DOHH2 (cell line): Measurements from ENCODE around the gene GMPPA.

Experiments used
- H3F3A ChIP-seq: fragments of 200-600 bp; sonication (generic), shearing (Covaris generic); 2 replicates; pipeline ENCODE4 v1.6.0; 2016; ENCODE audit warnings: antibody characterized with exemption, mild to moderate bottlenecking; ENCODE audit not compliant: control insufficient read depth, insufficient read depth
- H3K27ac ChIP-seq: fragments of 200-600 bp; sonication (generic); 2 replicates; pipeline ENCODE4 v1.5.1; 2014; ENCODE audit warnings: low read depth, mild to moderate bottlenecking, low read length, moderate library complexity
- H3K27me3 ChIP-seq: fragments of 200-600 bp; sonication (generic); 2 replicates; pipeline ENCODE4 v1.6.1; 2014; ENCODE audit warnings: mild to moderate bottlenecking, low read length, mixed read lengths; ENCODE audit not compliant: control insufficient read depth
- H3K36me3 ChIP-seq: fragments of 200-600 bp; sonication (generic); 2 replicates; pipeline ENCODE4 v1.6.1; 2014; ENCODE audit warnings: mild to moderate bottlenecking, low read length, moderate library complexity, mixed read lengths; ENCODE audit not compliant: control insufficient read depth
- H3K4me1 ChIP-seq: fragments of 200-600 bp; sonication (generic); 2 replicates; pipeline ENCODE4 v1.6.1; 2014; ENCODE audit warnings: mild to moderate bottlenecking, low read length, mixed read lengths; ENCODE audit not compliant: control insufficient read depth
- H3K4me2 ChIP-seq: fragments of 200-600 bp; sonication (generic); 2 replicates; pipeline ENCODE4 v1.6.0; 2014; ENCODE audit warnings: mild to moderate bottlenecking, low read length, moderate library complexity
- H3K4me3 ChIP-seq: fragments of 200-600 bp; sonication (generic); 2 replicates; pipeline ENCODE4 v1.5.1; 2014; ENCODE audit warnings: mild to moderate bottlenecking, low read length, mixed read lengths
- H3K79me2 ChIP-seq: fragments of 200-600 bp; sonication (generic); 2 replicates; pipeline ENCODE4 v1.6.1; 2014; ENCODE audit warnings: mild to moderate bottlenecking, low read length, mixed read lengths; ENCODE audit not compliant: control insufficient read depth
- H3K9me2 ChIP-seq: fragments of 200-600 bp; sonication (generic); replicated peaks from 2 replicates; pipeline ENCODE4 v1.6.1; 2014; ENCODE audit warnings: mild to moderate bottlenecking, low read length, mixed read lengths; ENCODE audit not compliant: control insufficient read depth
- H3K9me3 ChIP-seq: fragments of 200-600 bp; sonication (generic); 2 replicates; pipeline ENCODE4 v1.6.1; 2014; ENCODE audit warnings: antibody characterized with exemption, low read length, mixed read lengths; ENCODE audit not compliant: control insufficient read depth, insufficient read depth
- H4K20me1 ChIP-seq: fragments of 200-600 bp; sonication (generic); 2 replicates; pipeline ENCODE4 v1.6.0; 2014; ENCODE audit warnings: low read depth, mild to moderate bottlenecking, antibody characterized with exemption, low read length, moderate library complexity; ENCODE audit not compliant: control insufficient read depth, insufficient read depth
- EZH2phosphoT487 ChIP-seq: fragments of 200-600 bp; sonication (generic); IDR thresholded peaks from 2 replicates; pipeline ENCODE4 v1.6.1; 2017; ENCODE audit warnings: borderline replicate concordance, mild to moderate bottlenecking, antibody characterized with exemption, low read length, moderate library complexity, mixed read lengths
- TF ChIP-seq, protein P1 (sequence below): fragments of 200-600 bp; sonication (generic); IDR thresholded peaks from one replicate; pipeline ENCODE4 v1.5.1; 2014; ENCODE audit warnings: antibody characterized with exemption, mild to moderate bottlenecking, low read depth, low read length; ENCODE audit not compliant: poor library complexity, severe bottlenecking

GMPPA gene

DNA sequence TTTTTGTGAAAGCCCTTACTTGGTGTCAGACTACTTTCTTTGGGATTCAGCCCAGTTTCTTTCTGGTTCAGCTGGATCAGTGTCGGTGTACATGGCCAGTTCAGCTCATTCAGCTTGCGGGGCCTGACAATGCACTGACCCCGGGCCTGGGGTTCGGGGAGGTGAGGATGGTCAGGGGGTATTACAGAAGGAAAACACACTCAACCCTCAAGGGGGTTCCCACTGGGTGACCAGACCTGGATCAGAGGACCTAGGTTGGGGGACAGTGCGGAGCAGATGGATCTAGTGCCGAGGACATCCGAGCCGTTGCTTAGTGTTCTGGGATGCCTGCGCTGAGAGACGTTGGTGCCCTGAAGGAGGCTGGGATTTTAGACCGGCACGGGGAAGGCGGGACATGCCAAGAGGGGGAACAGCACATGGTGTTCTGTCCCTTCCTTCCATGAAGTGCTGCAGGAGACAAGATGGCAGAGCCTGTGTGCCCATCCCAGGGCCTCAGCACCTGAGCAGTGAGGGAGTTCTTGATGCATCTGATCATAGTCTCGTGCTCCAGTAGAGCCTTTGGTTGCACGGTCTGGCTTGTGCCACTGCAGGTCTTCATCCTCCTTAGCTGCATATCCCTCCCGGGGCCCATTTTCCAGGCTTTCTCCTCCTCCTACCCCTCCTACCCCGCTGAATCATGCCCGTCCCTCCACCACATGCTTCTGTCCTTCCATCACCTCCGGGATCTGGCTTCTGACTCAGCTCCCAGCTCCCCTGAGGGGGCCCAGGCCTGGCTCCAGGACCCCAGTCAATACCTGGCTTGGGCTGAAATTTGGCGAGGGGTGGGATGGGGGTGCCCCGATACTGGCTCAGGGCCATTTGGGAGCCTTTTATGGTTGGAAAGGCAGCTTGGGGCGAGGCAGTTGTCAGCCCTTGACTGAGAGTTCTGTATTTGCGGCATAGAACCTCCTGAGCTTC lies 46.1 kb upstream of the GMPPA start:
- H3K27me3 ChIP-seq: peaks cover 12% of the 10 kb centered on the region
- H3F3A ChIP-seq: no peaks in the 10 kb centered on the region
- no peaks in the 10 kb centered on the region for H3K79me2 ChIP-seq
- no peak overlapping the region for H3K27ac ChIP-seq
- H4K20me1 ChIP-seq: no peaks in the 10 kb centered on the region
- TF ChIP-seq, protein P1, sequence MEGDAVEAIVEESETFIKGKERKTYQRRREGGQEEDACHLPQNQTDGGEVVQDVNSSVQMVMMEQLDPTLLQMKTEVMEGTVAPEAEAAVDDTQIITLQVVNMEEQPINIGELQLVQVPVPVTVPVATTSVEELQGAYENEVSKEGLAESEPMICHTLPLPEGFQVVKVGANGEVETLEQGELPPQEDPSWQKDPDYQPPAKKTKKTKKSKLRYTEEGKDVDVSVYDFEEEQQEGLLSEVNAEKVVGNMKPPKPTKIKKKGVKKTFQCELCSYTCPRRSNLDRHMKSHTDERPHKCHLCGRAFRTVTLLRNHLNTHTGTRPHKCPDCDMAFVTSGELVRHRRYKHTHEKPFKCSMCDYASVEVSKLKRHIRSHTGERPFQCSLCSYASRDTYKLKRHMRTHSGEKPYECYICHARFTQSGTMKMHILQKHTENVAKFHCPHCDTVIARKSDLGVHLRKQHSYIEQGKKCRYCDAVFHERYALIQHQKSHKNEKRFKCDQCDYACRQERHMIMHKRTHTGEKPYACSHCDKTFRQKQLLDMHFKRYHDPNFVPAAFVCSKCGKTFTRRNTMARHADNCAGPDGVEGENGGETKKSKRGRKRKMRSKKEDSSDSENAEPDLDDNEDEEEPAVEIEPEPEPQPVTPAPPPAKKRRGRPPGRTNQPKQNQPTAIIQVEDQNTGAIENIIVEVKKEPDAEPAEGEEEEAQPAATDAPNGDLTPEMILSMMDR: no peak
- TF ChIP-seq EZH2phosphoT487: no peak
- H3K9me3 ChIP-seq: no peaks in the 10 kb centered on the region
- no peak overlapping the region for H3K4me3 ChIP-seq
- H3K4me2 ChIP-seq: no peak overlapping the region
- H3K36me3 ChIP-seq: no peaks in the 10 kb centered on the region
- no peaks in the 10 kb centered on the region for H3K9me2 ChIP-seq
- no peaks in the 10 kb centered on the region for H3K4me1 ChIP-seq

DNA sequence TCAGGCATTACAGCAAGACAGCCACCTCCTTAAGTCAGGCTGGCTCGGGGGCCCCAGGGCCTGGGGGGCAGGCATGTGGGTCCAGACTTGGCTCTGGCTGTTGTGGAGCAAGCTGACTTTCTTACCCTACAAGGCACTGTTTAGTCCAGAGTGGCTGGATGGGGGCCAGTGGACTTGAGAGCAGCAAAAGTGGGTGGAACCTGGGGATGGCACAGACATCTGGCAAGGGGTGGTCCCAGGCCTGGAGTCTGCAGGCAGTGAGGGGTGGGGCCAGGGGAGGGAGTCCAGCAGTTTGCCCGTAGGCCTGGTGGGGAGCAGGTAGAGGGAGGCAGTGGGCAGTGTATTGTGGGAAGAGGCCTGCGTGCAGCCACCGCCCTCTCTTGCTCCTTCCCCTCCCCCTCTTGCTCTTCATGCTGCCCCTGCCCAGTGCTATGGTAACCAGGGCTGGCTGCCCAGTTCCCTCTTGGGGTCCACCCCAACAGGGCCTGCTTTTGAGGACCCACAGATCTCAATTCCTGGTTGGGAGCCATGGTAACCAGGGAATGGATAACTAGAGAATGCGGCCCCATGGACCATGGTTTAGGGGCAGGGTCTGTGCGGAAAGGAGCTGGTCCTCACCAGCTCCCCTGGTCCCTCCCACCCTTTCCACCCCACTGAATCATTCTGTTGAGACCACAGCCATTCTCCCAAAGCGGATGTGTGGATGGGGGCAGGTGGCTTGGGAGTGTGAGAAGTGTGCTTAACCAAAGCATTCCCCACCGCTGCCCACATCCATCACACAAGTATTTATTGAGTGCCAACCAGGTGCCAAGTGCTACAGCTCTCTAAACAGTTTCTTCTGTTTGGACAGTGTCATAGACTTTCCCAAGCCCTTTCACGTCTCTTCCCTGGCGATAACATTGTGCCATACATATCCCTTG lies 44.8 kb upstream of the GMPPA start:
- H4K20me1 ChIP-seq: no peaks in the 10 kb centered on the region
- no peaks in the 10 kb centered on the region for H3K9me3 ChIP-seq
- TF ChIP-seq, protein P1: no peak
- TF ChIP-seq EZH2phosphoT487: no peak
- H3K27ac ChIP-seq: no peak overlapping the region
- no peaks in the 10 kb centered on the region for H3K79me2 ChIP-seq
- no peak overlapping the region for H3K4me2 ChIP-seq
- no peaks in the 10 kb centered on the region for H3K36me3 ChIP-seq
- peaks cover 12% of the 10 kb centered on the region for H3K27me3 ChIP-seq
- H3K4me1 ChIP-seq: no peaks in the 10 kb centered on the region
- no peaks in the 10 kb centered on the region for H3K9me2 ChIP-seq
- no peaks in the 10 kb centered on the region for H3F3A ChIP-seq
- no peak overlapping the region for H3K4me3 ChIP-seq

DNA sequence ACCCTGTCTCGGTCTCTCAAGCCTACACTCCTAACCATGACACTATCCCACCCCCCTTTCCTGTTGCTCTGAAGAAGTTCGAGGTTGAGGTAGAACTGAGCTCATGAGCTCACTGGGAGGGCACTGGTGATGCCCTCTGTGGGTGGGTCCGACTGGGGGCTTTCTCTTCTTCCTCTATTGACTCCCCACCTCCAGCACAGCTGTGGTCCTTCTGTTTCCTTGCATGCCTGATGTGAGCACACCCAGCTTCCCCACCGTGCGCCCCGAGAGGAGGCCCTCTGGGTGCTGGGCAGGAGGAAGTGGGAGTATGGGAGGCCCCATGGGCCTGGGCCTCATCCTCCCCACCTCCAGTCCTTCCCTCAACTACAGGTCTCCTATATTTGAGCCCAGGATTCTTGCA lies 43.1 kb upstream of the GMPPA start:
- H3F3A ChIP-seq: no peaks in the 10 kb centered on the region
- H3K4me2 ChIP-seq: no peak overlapping the region
- peaks cover 4% of the 10 kb centered on the region; the same call in 1 of the 2 replicates for H3K27me3 ChIP-seq
- H3K27ac ChIP-seq: no peak overlapping the region
- H3K4me3 ChIP-seq: no peak overlapping the region
- H4K20me1 ChIP-seq: no peaks in the 10 kb centered on the region
- H3K4me1 ChIP-seq: no peaks in the 10 kb centered on the region
- TF ChIP-seq, protein P1: no peak
- no peak for TF ChIP-seq EZH2phosphoT487
- H3K9me3 ChIP-seq: no peaks in the 10 kb centered on the region
- H3K79me2 ChIP-seq: no peaks in the 10 kb centered on the region
- H3K9me2 ChIP-seq: no peaks in the 10 kb centered on the region
- no peaks in the 10 kb centered on the region for H3K36me3 ChIP-seq
